Kidney (tissue), 14 donors: ENCODE data around the gene SPHK2. TPM values are rescaled to one million over a fixed set of nuclear protein-coding genes. Genes with fewer than 3 reads are reported as not detected.

Experiments used
- DNase-seq, 5 donors: peaks; one replicate each; pipeline ENCODE4 v3.0.0-alpha.2; 2013 to 2020
- FAIRE-seq: peaks from 2 replicates; lab custom pipeline; 2012; peaks lifted over from hg19 to GRCh38; lab: Jason Lieb, UNC
- H3K27ac ChIP-seq, 2 donors: one replicate each; pipeline ENCODE4 v1.7.0; 2013; ENCODE audit warnings: low read depth in 2 of 2, low read length in 2 of 2, inconsistent platforms in 1 of 2
- H3K27me3 ChIP-seq: one replicate; pipeline ENCODE4 v1.7.1; 2013; ENCODE audit warnings: low read length, inconsistent platforms; ENCODE audit not compliant: control insufficient read depth, insufficient read depth
- H3K36me3 ChIP-seq, 3 donors: one replicate each; pipeline versions ENCODE4 v1.7.0 to v1.7.1; 2013; ENCODE audit warnings: low read length in 3 of 3, control low read depth in 1 of 3, inconsistent platforms in 1 of 3; ENCODE audit not compliant: insufficient read depth in 3 of 3, control insufficient read depth in 2 of 3
- H3K4me1 ChIP-seq, 3 donors: one replicate each; pipeline versions ENCODE4 v1.7.0 to v1.7.1; 2013; ENCODE audit warnings: low read length in 3 of 3, inconsistent platforms in 1 of 3, low read depth in 1 of 3; ENCODE audit not compliant: control insufficient read depth in 2 of 3, insufficient read depth in 2 of 3
- H3K4me3 ChIP-seq, 3 donors: one replicate each; pipeline versions ENCODE4 v1.7.0 to v1.8.1; 2013; ENCODE audit warnings: low read length in 3 of 3, control low read depth in 1 of 3, inconsistent platforms in 1 of 3
- H3K9ac ChIP-seq, 3 donors: one replicate each; pipeline versions ENCODE4 v1.7.0 to v1.7.1; 2013; ENCODE audit warnings: low read length in 3 of 3, control low read depth in 1 of 3, inconsistent platforms in 1 of 3
- H3K9me3 ChIP-seq, 3 donors: one replicate each; pipeline versions ENCODE4 v1.7.0 to v1.7.1; 2013; ENCODE audit warnings: low read length in 3 of 3, control low read depth in 1 of 3, inconsistent platforms in 1 of 3; ENCODE audit not compliant: control insufficient read depth in 2 of 3, insufficient read depth in 1 of 3
- CTCF ChIP-seq: IDR thresholded peaks from 3 replicates; pipeline ENCODE4 v1.5.1; 2012; ENCODE audit warnings: mild to moderate bottlenecking, moderate library complexity, borderline replicate concordance; ENCODE audit not compliant: insufficient read depth; ENCODE audit errors: extremely low read depth
- intact Hi-C: fragments of 100-400 bp; cut with DNase I; formaldehyde crosslinking; loops from one replicate; pipeline ENCODE4 v1.11.1; 2022
- polyA plus RNA-seq: library from polyadenylated mRNA; stranded (reverse); fragments of 350-450 nt; fragmentation: Illumina TruSeq; extraction: RNeasy Lipid Tissue Mini Kit (QIAGEN cat#74804); gene quantifications from one replicate; pipeline ENCODE4 v1.2.3, GENCODE V29; 2014; ENCODE audit warnings: low read depth, low replicate concordance; ENCODE audit not compliant: insufficient read depth
- total RNA-seq: library from RNA; stranded (reverse); fragmentation: NEBNext Ultra II Directional; extraction: Animal tissue kit (Norgen Biotek cat#: 25700); gene quantifications from one replicate; pipeline ENCODE4 v1.2.1, GENCODE V29; 2021
- donor health status: control.
- donor health status: control.
- donor health status: control.
- donor health status: control.
- donor health status: control.
- donor health status: DM: yes; HTN: yes; CAD: no.
- donor health status: Normal renal cell carcinoma (clear cell type).

Gene SPHK2
- total and polyA plus RNA-seq, 2 donors from 2014 or later: 23.3 to 37.2 TPM

DNA sequence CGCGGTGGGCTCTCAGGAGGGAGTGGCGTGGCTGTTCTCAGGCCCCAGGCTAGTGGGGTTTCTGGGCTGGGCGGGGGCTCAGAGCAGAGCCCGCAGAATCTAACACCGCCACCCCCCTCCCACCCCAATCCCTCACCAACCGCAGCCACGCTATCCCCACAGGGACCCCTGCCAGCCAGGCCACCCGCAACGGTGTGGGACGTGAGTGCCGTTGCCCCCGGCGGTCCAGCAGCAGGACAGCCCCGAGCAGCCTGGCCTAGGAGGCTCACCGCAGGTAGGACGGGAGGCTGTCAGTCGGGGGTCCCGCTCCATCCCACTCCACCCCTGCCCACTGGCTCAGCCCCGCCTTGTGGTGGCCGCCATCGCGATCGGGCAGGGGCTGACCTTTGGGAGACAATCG is 53.7 kb downstream of the SPHK2 start, which contains the start of gene NTN5:
Gene NTN5 (minus strand): TSS at position 24 of the 400 bp plus-strand sequence. CDS start 2,031 bp downstream, outside the sequence.
- Histone ChIP-seq H3K27ac (no peak within 1 kb of the TSS), H3K27me3 (no peaks in the 10 kb centered on the region)
- no peak for FAIRE-seq

DNA sequence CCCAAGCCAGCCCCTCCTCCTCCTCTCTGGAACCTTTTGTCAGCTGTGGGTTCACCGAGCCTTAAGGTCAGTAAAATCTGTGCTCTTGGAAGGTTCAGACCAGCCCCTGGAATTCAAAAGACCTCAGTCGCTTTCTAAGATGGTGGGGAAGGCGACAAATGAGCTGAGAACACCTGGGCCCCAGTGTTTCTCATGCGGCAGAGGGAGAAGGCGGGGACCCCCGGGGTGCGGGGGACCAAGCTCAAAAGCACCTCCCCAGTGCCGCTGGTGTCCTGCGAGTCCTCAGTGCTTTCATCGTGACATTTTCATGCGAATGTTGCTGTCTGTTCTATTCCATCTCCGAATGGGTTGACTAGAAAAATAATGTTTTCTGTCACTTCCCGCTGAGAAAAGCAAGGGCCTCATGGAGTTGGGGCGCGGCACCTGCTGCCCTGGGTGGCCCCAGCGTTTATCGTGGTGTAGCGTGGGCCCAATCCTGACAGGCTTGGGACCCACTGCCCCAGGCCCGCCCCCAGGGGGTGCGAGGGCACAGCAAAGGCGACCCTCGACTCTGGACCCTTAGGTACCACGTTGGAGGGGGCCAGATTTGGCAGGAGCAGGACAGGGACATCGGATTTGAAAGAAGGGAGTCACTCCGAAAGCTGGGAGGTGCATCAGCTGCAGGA is 54.3 kb downstream of the SPHK2 start:
- DNase-seq (no peak), FAIRE-seq (no peak)
- intact Hi-C loops: no loop called here
- no peaks in the 10 kb centered on the region for H3K27me3 ChIP-seq
- no peak overlapping the region for H3K9ac ChIP-seq
- H3K27ac ChIP-seq: no peak overlapping the region
- H3K4me1 ChIP-seq: peaks cover 0 to 4% (median 0%) of the 10 kb centered on the region in 3 donors
- no peak overlapping the region for H3K4me3 ChIP-seq
- no peak for TF ChIP-seq CTCF
- H3K9me3 ChIP-seq: no peaks in the 10 kb centered on the region
- H3K36me3 ChIP-seq: no peaks in the 10 kb centered on the region

More for the DNA sequence above, 53.7 kb downstream of the SPHK2 start, which contains the start of gene NTN5:
- no peak for TF ChIP-seq CTCF
- Histone ChIP-seq H3K36me3 (no peaks in the 10 kb centered on the region), H3K9me3 (no peaks in the 10 kb centered on the region), H3K4me3 (no peak within 1 kb of the TSS), H3K9ac (no peak within 1 kb of the TSS), H3K4me1 (peaks cover 0 to 4% (median 0%) of the 10 kb centered on the region in 3 donors)
- DNase-seq: no peak
- intact Hi-C loops: no loop called here

DNA sequence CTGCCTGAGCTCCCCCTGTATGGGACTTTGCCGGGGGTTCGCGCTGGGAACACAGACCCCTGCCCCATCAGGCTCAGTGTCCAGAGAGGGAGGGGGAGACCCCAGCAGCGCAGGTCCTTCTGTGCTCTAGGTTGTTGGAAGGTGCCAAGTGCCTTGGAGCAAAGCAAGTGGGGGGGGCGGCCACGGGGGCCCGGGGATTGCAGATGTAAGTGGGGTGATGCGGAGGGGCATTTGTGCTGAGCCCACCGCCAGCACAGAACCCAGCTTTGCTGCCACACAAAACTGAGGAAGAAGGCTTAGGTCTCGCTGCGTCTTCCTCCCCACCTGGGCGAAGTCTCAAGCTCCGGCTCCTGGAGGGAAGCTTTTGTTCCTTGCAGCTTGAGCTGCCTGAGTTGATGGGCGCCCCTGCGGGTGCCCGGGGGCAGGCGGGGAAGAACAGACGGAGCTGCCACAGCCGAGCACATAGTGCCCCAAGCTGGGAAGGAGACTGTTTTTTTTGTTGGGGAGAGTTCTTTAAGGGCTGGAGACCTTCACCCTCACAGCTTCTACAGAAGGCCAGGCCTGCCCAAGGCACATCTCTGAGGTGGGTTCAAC is 55.0 kb downstream of the SPHK2 start:
- H3K4me3 ChIP-seq: no peak overlapping the region
- intact Hi-C loops: no loop called here
- peak overlapping the region in 1 of 2 donors; percentile 5 for H3K27ac ChIP-seq
- H3K9ac ChIP-seq: no peak overlapping the region
- no peak for TF ChIP-seq CTCF
- H3K27me3 ChIP-seq: no peaks in the 10 kb centered on the region
- FAIRE-seq (no peak), DNase-seq (no peak)
- peaks cover 0 to 4% (median 0%) of the 10 kb centered on the region in 3 donors for H3K4me1 ChIP-seq
- H3K36me3 ChIP-seq: no peaks in the 10 kb centered on the region
- H3K9me3 ChIP-seq: no peaks in the 10 kb centered on the region
